EH (cell line): ENCODE data around the gene ADAMTS13.
A peak's percentile ranks its signal among the peaks of the same experiment; 100 is the strongest.

Source experiments
- DNase-seq: peaks from one replicate; pipeline ENCODE4 v3.0.0-alpha.2; 2015; ENCODE audit warnings: low read depth

Gene ADAMTS13

DNA sequence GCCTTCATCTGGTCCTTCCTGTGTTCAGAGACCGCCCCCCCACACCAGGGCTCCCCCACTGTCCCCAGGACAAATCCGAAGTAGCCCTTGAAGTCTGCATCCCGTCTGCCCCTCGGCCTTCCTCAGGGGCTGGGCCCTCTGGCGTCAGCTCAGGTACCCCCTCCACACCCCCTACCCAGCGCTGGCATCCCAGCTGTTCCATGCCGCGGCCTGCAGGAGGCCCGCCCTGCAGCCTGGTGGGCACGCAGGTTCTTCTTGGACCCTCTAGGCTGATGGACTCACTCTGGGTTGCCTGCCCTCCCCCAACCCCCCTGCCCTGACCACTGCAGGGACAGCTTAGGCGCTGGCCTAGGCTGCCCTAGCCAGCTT is 50.1 kb downstream of the ADAMTS13 start:
- DNase-seq, result no peak

GRCh38 chr9:133472753-133473378 is 50.7 kb downstream of the ADAMTS13 start:
- DNase-seq, result no peak

DNA sequence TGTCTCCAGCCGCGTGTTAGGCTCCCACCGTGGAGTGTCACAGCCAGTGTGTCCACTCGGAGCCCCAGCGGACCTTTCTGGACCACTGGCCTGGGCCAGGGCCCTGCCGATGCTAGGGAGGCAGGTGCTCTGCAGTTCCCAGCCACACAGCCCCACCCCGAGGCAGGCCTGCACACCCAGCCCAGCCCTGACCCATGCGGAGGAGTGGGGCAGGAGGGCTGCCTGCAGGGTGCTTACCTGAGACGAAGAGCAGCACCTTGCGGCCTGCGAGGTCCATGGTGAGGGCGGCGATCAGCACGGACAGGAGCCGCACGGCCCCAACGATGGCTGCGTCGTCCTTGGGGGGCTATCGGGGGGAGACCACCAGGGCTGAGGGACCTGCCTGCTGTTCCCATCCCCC is 51.6 kb downstream of the ADAMTS13 start:
- no peak for DNase-seq

DNA sequence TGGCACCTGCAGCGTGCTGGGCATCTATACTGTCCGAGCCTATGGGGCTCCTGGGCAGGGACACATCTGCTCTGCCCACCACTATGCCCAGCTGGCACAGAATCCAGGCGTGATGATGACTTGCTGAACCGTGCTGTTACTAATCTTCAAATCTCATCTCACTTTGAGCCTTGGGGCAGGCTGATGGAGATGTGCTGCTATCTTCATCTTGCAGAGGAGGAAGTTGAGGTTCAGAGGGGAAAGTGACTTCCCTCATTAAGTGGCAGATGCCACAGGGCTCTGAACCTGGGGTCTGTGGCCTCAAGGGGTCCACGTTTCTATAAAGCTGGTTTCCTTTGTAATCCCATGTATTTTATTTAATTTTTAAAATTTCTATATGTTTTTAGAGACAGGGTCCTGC is 52.0 kb downstream of the ADAMTS13 start:
- no peak for DNase-seq

DNA sequence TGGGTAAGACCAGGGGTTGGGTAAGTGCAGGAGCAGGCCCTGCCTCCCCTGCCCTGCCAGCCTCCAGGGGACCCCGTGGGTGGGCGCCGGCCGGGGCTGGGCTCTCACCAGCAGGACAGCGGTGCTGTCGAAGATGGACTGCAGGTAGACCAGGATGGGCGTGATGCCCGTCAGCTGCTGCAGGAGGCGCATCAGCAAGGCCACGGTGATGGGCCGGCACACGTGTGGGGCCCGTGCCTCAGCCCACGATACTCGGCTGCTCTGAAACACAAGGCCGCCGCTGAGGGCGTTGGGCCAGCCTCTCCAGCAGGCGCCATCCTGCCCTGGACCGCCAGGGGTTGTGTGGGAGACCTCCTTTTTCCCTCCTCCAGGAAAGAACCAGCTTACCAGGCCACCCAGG is 52.7 kb downstream of the ADAMTS13 start:
- DNase-seq, result no peak

GRCh38 chr9:133475292-133476012 is 53.3 kb downstream of the ADAMTS13 start:
- DNase-seq, result no peak

- DNase-seq, result no peak
Measured at GRCh38 chr9:133476036-133476931, 54.1 kb downstream of the ADAMTS13 start.

- no peak for DNase-seq
Measured at GRCh38 chr9:133476941-133477340, 54.8 kb downstream of the ADAMTS13 start.

DNA sequence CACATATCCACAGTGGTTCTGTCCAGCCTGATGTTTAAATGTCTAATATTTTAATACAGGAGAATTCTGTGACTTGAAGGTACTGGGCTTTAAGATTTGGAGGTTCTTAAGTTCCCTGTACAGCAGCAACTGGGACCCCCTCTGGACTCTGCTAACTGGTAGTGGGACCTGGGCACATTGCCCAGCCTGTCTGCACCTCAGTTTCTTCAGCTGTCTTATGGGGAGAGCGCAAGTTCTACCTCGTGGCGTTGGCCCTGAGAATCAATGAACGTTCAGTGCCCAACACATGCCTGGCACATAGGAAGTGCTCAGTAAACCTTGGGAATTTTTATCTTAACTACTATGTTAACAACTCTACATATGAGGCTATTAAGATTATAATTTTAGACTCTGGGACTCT is 55.3 kb downstream of the ADAMTS13 start:
- no peak for DNase-seq

- peak; percentile 67 for DNase-seq
Measured at GRCh38 chr9:133477992-133478850, 56.1 kb downstream of the ADAMTS13 start.

DNA sequence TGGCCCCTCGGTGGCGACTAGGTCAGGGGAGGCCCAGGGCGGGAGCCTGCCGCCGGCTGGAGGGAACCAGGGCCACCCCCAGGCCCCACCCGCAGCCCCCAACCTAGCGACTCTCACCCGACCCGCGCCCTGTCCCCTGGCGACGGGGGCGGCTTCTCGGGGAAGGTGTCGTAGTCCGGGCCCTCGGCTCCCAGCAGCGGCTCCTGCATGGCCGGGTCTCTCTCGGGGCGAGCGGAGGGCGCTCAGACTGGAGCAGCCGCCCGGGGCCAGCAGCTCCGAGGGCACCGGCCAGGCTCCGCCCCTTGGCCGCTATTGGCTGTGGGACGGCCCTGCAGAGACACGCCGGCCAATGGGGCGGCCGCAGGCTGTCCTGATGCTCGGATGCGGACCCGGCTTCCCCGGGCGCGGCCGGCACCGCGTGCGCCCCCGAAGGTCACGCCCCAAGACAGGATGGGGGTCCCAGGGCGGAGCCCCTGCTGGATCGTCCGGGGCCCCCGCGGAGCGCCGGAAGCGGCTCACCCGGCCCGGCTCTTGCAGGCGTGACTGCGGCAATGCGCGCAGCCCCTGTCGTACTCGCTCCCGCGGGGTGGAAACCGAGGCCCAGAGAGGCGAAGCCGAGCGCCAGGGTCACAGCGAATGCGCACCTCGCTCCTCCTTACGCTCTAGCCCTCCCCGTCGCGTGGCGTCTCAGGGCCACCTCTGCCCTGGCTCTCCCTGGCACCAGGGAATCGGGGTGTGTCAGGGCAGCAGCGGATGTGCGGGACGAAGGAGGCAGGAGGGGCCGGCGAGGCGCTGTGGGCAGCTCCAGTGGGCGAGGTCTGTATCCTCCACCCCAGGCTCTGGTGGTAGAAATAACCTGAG is 56.9 kb downstream of the ADAMTS13 start, which contains the start of gene SLC2A6:
TSS of gene SLC2A6 (minus strand) at position 249 of the 861 bp plus-strand sequence. CDS start at position 209, 40 bp downstream.
- peak; percentile 86 for DNase-seq

DNA sequence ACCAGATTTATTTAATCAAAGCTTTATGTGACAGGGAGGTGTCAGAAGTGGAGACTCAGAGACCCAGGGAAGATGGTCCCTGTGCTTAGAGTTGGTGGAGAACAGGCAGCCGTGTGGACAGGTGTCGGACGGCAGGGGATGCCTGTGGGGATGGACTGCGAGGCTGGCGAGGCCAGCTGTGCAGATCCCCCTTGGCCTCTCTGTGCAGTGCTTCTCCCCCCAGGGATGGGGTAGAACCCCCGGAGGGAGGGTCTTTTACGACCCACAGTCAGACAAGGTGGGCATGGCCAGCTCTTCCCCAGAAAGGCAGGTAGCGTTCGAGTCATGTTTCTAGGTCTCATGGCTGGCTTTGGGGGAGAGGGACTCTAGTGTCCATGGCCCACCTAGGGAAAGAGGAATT is 61.4 kb downstream of the ADAMTS13 start:
- DNase-seq, result no peak

- DNase-seq, result no peak
Measured at GRCh38 chr9:133484671-133485437, 62.7 kb downstream of the ADAMTS13 start.

GRCh38 chr9:133485531-133486260 is 63.5 kb downstream of the ADAMTS13 start:
- DNase-seq, result no peak

- DNase-seq, result no peak
Measured at GRCh38 chr9:133487331-133487725, 65.2 kb downstream of the ADAMTS13 start.

DNA sequence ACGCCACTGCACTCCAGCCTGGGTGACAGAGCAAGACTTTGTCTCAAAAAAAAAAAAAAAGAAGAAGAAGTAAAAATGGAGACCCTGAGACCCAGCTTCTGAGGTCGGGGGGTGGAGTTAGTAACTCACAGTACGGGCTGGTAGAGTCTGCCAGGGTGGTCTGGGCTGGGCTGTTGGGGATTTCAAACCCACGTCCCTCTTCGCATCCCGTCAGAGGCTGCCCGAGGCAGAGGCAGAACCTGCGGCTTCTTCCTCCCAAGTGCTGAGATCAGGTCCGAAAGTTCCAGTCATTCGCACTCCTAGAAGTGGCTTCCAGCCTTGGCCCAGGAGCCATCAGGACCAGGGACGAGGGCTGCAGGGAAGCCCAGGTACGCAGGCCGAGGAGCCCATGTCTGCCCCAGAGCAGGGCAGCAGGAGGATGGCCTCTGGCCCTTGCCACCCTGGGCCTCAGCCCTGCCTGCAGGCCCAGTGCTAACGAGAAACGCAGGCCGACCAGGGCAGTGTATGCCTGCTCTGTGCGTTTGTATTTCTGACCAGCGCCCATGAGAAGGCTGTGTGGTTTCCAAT is 66.6 kb downstream of the ADAMTS13 start:
- no peak for DNase-seq

- DNase-seq, result no peak
Measured at GRCh38 chr9:133489253-133490190, 67.4 kb downstream of the ADAMTS13 start.

DNA sequence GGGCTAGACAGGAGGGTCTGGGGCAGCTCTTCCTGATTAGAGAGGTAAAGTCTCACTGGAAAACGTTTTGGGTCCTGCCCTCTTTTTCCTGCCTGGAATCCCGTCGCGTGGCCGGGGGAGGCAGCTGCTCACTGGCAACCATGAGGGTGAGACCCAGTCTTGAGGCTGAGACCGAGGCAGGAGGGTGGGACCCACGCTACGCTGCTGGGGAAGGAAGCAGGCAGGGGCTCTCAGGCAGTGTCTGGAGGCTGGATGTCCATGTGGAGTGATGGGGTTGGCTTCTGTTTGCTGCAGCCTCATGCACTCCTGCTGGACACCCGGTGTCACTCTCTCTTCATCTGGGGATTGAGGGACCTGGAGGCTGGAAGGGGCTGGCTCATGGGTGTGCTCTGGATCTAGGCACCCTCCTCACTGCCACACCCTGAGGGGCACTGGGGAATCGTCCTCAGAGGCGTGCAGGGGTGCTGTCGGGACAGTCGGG is 68.1 kb downstream of the ADAMTS13 start:
- DNase-seq, result no peak
